ENCODE results near the gene MRPS34. TPM values are rescaled to one million over a fixed set of nuclear protein-coding genes. Genes with fewer than 3 reads are reported as not detected.

The MRPS34 gene
- total RNA-seq: 70.9 and 73.9 TPM in 2 replicates
- long read RNA-seq, transcript MRPS34-202 (3 exons, 1,024 nt): major isoform, 11 of 12 reads
- long read RNA-seq, partial matches to known transcripts: 0 of 12 reads
- long read RNA-seq, other reads (novel, unspliced or antisense): 0 of 12 reads

DNA sequence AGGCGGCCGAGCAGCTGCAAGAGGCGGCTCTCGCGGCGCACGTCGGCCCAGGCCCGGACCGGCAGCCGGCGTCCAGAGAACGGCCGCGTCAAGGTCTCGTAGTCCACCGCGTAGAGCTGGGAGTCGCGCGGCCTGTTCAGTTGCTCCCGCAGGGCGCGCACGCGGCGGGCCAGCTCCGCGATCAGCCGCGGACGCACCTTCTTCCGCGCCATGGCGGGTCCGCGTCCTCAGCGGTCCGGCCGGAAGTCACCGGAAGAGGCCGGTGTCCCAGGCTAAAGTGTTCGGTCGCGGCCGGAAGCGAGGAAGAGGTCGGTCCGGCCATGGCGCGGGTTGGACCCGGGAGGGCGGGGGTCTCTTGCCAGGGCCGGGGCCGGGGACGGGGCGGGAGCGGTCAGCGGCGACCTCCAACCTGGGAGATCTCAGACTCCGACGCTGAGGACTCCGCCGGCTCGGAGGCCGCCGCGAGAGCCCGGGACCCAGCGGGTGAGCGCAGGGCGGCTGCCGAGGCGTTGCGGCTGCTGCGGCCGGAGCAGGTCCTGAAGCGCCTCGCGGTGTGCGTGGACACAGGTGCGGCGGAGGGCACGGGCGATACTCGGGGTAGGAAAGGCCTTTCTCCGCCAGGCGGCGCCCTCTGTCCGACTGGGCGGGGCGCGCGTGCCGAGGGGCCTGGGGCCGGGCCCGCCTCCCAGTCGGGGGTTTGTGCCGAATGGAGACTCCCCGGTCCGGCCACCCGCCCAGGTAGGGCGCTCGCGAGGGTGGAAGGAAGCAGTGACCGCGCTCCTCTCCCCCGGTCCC lies at the start of gene MRPS34:
TSS of gene MRPS34 (minus strand) at position 227 of the 795 bp plus-strand sequence. CDS start at position 212, 15 bp downstream.
- Mint-ChIP-seq H3K27ac (ENCODE audit: unreplicated experiment) (peak within 1 kb of the TSS; percentile 83), H3K4me3 (ENCODE audit: unreplicated experiment) (peak within 1 kb of the TSS; percentile 91), H3K27me3 (ENCODE audit: unreplicated experiment) (no peaks in the 10 kb centered on the region), H3K9me3 (ENCODE audit: unreplicated experiment) (no peaks in the 10 kb centered on the region), H3K4me1 (ENCODE audit: unreplicated experiment) (peaks cover 20% of the 10 kb centered on the region), H3K36me3 (ENCODE audit: unreplicated experiment) (peaks cover 2% of the 10 kb centered on the region)
- peak; percentile 95 for TF ChIP-seq CTCF (IDR thresholded peaks at IDR 0.05)
- DNase-seq (ENCODE audit: extremely low spot score, unreplicated experiment): peak; percentile 94

DNA sequence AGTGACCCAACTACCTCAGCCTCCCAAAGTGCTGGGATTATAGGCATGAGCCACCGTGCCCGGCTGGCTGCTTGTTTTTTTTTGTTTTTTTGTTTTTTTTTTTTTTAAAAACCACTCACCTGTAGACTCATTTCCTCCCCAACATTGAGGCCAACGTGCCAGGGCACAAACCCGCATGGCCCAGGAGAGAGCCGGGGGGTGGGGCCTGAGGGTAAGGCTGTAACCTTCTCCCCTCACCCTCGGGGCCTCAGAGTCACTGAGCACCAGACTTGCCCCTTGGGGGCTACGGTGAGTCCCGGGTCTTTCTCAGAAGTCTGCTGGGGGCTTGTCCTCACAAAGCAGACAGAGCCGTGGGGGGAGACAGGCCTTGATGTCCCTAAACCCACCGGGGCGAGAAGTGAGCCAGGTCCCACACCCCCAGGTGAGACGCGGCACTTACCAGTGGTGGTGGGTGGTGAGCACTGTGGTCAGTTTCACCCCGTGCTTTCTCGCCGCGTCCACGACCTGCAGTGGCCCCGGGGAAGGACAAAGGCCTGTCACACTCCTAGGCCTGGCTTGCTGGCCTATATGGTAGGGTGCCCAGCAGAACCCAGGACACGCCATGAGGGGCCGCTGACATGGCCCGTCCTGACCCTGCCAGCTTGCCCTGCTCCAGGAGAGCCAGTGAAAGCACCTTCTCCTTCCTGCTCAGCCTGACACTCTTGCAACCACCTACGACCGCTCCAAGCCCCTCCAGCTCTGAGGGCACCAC lies 49.1 kb upstream of the MRPS34 start:
- H3K27ac Mint-ChIP-seq (ENCODE audit: unreplicated experiment): no peak overlapping the region
- no peak for TF ChIP-seq CTCF (IDR thresholded peaks at IDR 0.05)
- H3K36me3 Mint-ChIP-seq (ENCODE audit: unreplicated experiment): peaks cover 4% of the 10 kb centered on the region
- H3K4me1 Mint-ChIP-seq (ENCODE audit: unreplicated experiment): peaks cover 17% of the 10 kb centered on the region
- H3K9me3 Mint-ChIP-seq (ENCODE audit: unreplicated experiment): no peaks in the 10 kb centered on the region
- no peak for DNase-seq (ENCODE audit: extremely low spot score, unreplicated experiment)
- no peaks in the 10 kb centered on the region for H3K27me3 Mint-ChIP-seq (ENCODE audit: unreplicated experiment)
- no peak overlapping the region for H3K4me3 Mint-ChIP-seq (ENCODE audit: unreplicated experiment)

GRCh38 chr16:1820946-1821290 lies 48.0 kb upstream of the MRPS34 start:
- TF ChIP-seq CTCF (IDR thresholded peaks at IDR 0.05): no peak
- H3K27ac Mint-ChIP-seq (ENCODE audit: unreplicated experiment): no peak overlapping the region
- H3K4me1 Mint-ChIP-seq (ENCODE audit: unreplicated experiment): peaks cover 17% of the 10 kb centered on the region
- no peaks in the 10 kb centered on the region for H3K27me3 Mint-ChIP-seq (ENCODE audit: unreplicated experiment)
- peaks cover 4% of the 10 kb centered on the region for H3K36me3 Mint-ChIP-seq (ENCODE audit: unreplicated experiment)
- no peak overlapping the region for H3K4me3 Mint-ChIP-seq (ENCODE audit: unreplicated experiment)
- H3K9me3 Mint-ChIP-seq (ENCODE audit: unreplicated experiment): no peaks in the 10 kb centered on the region
- DNase-seq (ENCODE audit: extremely low spot score, unreplicated experiment): no peak

GRCh38 chr16:1820096-1820945 lies 47.4 kb upstream of the MRPS34 start:
- H3K4me3 Mint-ChIP-seq (ENCODE audit: unreplicated experiment): no peak overlapping the region
- peaks cover 6% of the 10 kb centered on the region for H3K36me3 Mint-ChIP-seq (ENCODE audit: unreplicated experiment)
- H3K27me3 Mint-ChIP-seq (ENCODE audit: unreplicated experiment): no peaks in the 10 kb centered on the region
- no peak for DNase-seq (ENCODE audit: extremely low spot score, unreplicated experiment)
- no peak overlapping the region for H3K27ac Mint-ChIP-seq (ENCODE audit: unreplicated experiment)
- no peaks in the 10 kb centered on the region for H3K9me3 Mint-ChIP-seq (ENCODE audit: unreplicated experiment)
- H3K4me1 Mint-ChIP-seq (ENCODE audit: unreplicated experiment): peaks cover 12% of the 10 kb centered on the region
- TF ChIP-seq CTCF (IDR thresholded peaks at IDR 0.05): no peak
